SK-N-SH (cell line): ENCODE data around the gene NTM. TPM values are rescaled to one million over a fixed set of nuclear protein-coding genes. Genes with fewer than 3 reads are reported as not detected.

Source experiments
- CTCF ChIA-PET: fragments of 300-600, 350-600 bp; formaldehyde crosslinking; extraction: SDS; loops from one replicate; lab custom pipeline; 2021; lab: Yijun Ruan, JAX
- POLR2A ChIA-PET: fragments of 350-600 bp; sonication (Branson Sonifier 250); formaldehyde crosslinking; extraction: SDS; loops from one replicate; lab custom pipeline; 2020; ENCODE audit warnings: antibody characterized with exemption, inconsistent platforms; lab: Yijun Ruan, JAX
- DNase-seq: peaks from one replicate; pipeline ENCODE4 v3.0.0; 2012
- H2AFZ ChIP-seq: fragments of 200-600 bp; sonication (generic); 2 replicates; pipeline ENCODE4 v1.8.1; 2016; ENCODE audit warnings: antibody characterized with exemption, mild to moderate bottlenecking, low read depth
- H3F3A ChIP-seq: fragments of 200-600 bp; sonication (generic); replicated peaks from 2 replicates; pipeline ENCODE3; 2016; ENCODE audit warnings: antibody characterized with exemption, mild to moderate bottlenecking; ENCODE audit not compliant: insufficient read depth
- H3K27ac ChIP-seq, 2 experiments: fragments of 200-500 bp in 1 of 2; fragments of 200-600 bp in 1 of 2; sonication (Bioruptor generic) in 1 of 2; sonication (generic), shearing (Covaris generic) in 1 of 2; 2 replicates each; pipeline versions ENCODE4 v1.5.1 to v1.6.1; 2014 to 2016; ENCODE audit warnings: low read depth in 2 of 2, inconsistent platforms in 1 of 2, low read length in 1 of 2, mild to moderate bottlenecking in 1 of 2, mixed read lengths in 1 of 2
- H3K27me3 ChIP-seq: fragments of 200-600 bp; sonication (generic), shearing (Covaris generic); 2 replicates; pipeline ENCODE4 v1.6.1; 2016; ENCODE audit warnings: mixed run types; ENCODE audit not compliant: insufficient read depth
- H3K36me3 ChIP-seq, 2 experiments: fragments of 200-500 bp in 1 of 2; fragments of 200-600 bp in 1 of 2; sonication (Bioruptor generic) in 1 of 2; sonication (generic) in 1 of 2; replicated peaks in 1 of 2; 2 replicates each; pipeline versions ENCODE3 to v1.5.1; 2014 to 2016; ENCODE audit warnings: low read length in 1 of 2, mild to moderate bottlenecking in 1 of 2; ENCODE audit not compliant: insufficient read depth in 2 of 2, control insufficient read depth in 1 of 2
- H3K4me1 ChIP-seq, 2 experiments: fragments of 200-500 bp in 1 of 2; fragments of 200-600 bp in 1 of 2; sonication (Bioruptor generic) in 1 of 2; sonication (generic), shearing (Covaris generic) in 1 of 2; 2 replicates each; pipeline versions ENCODE4 v1.5.1 to v1.6.1; 2014 to 2016; ENCODE audit warnings: low read depth in 1 of 2, low read length in 1 of 2, mixed run types in 1 of 2; ENCODE audit not compliant: insufficient read depth in 2 of 2, control insufficient read depth in 1 of 2
- H3K4me2 ChIP-seq: fragments of 200-600 bp; sonication (generic), shearing (Covaris generic); 2 replicates; pipeline ENCODE4 v1.6.1; 2017; ENCODE audit warnings: mixed run types
- H3K4me3 ChIP-seq, 2 experiments: fragments of 200-500 bp in 1 of 2; fragments of 200-600 bp in 1 of 2; sonication (Bioruptor generic) in 1 of 2; sonication (generic), shearing (Covaris generic) in 1 of 2; 2 replicates each; pipeline versions ENCODE4 v1.5.1 to v1.8.1; 2014 to 2016; ENCODE audit warnings: low read depth in 2 of 2, inconsistent platforms in 1 of 2, low read length in 1 of 2, mild to moderate bottlenecking in 1 of 2, mixed read lengths in 1 of 2, moderate library complexity in 1 of 2
- H3K79me2 ChIP-seq: fragments of 200-600 bp; sonication (generic); 2 replicates; pipeline ENCODE4 v1.8.1; 2017; ENCODE audit warnings: mild to moderate bottlenecking; ENCODE audit not compliant: insufficient read depth
- H3K9ac ChIP-seq: fragments of 200-600 bp; sonication (generic); 2 replicates; pipeline ENCODE4 v1.6.1; 2017; ENCODE audit warnings: mixed run types
- H3K9me2 ChIP-seq: fragments of 200-600 bp; sonication (generic); 2 replicates; pipeline ENCODE4 v1.6.1; 2017; ENCODE audit warnings: mixed run types
- H3K9me3 ChIP-seq: fragments of 200-600 bp; sonication (generic); 2 replicates; pipeline ENCODE4 v1.6.1; 2017; ENCODE audit warnings: mixed run types, mild to moderate bottlenecking, moderate library complexity
- H4K20me1 ChIP-seq: fragments of 200-600 bp; sonication (generic); 2 replicates; pipeline ENCODE4 v1.6.1; 2017; ENCODE audit warnings: mild to moderate bottlenecking, mixed run types; ENCODE audit not compliant: insufficient read depth
- CHD2 ChIP-seq: fragments of 150-350 bp; IDR thresholded peaks from 2 replicates; pipeline ENCODE4 v1.6.1; 2018; ENCODE audit warnings: low read length; ENCODE audit not compliant: partially characterized antibody
- CTCF ChIP-seq: fragments of 200-600 bp; sonication (generic); IDR thresholded peaks from 2 replicates; pipeline ENCODE4 v1.6.1; 2017; ENCODE audit warnings: antibody characterized with exemption, mild to moderate bottlenecking, moderate library complexity
- EP300 ChIP-seq, 2 experiments: IDR thresholded peaks; 2 replicates each; pipeline versions ENCODE4 v1.4.0 to v1.6.1; 2012; ENCODE audit warnings: borderline replicate concordance in 1 of 2, low read depth in 1 of 2, low read length in 1 of 2
- EZH2phosphoT487 ChIP-seq: fragments of 200-600 bp; sonication (generic); IDR thresholded peaks from 2 replicates; pipeline ENCODE4 v1.6.1; 2017; ENCODE audit warnings: low read depth, mixed run types, mild to moderate bottlenecking, antibody characterized with exemption, moderate library complexity, borderline replicate concordance
- FOSL2 ChIP-seq: IDR thresholded peaks from 2 replicates; pipeline ENCODE4 v1.4.0; 2012; ENCODE audit warnings: low read depth, mild to moderate bottlenecking, moderate library complexity, borderline replicate concordance
- FOXJ3 ChIP-seq: sonication (generic); formaldehyde crosslinking; IDR thresholded peaks from 2 replicates; pipeline ENCODE4 v1.5.1; 2020; ENCODE audit warnings: mild to moderate bottlenecking, missing genetic modification reagents
- FOXM1 ChIP-seq: IDR thresholded peaks from 2 replicates; pipeline ENCODE4 v1.4.0; 2012; ENCODE audit warnings: low read depth, mild to moderate bottlenecking
- GABPA ChIP-seq: IDR thresholded peaks from 2 replicates; pipeline ENCODE4 v1.4.0; 2012; ENCODE audit warnings: low read depth, mild to moderate bottlenecking
- GATA2 ChIP-seq: sonication (generic); formaldehyde crosslinking; IDR thresholded peaks from 2 replicates; pipeline ENCODE4 v1.5.0; 2020; ENCODE audit warnings: mild to moderate bottlenecking, missing genetic modification reagents
- JUND ChIP-seq: IDR thresholded peaks from 2 replicates; pipeline ENCODE4 v1.4.0; 2012
- MEF2A ChIP-seq: IDR thresholded peaks from 2 replicates; pipeline ENCODE4 v1.4.0; 2012; ENCODE audit warnings: low read depth, borderline replicate concordance
- NFIC ChIP-seq: IDR thresholded peaks from 2 replicates; pipeline ENCODE4 v1.4.0; 2012; ENCODE audit warnings: borderline replicate concordance
- PBX3 ChIP-seq: IDR thresholded peaks from 2 replicates; pipeline ENCODE4; 2012
- POLR2AphosphoS5 ChIP-seq: IDR thresholded peaks from 2 replicates; pipeline ENCODE4 v1.6.1; 2012; ENCODE audit warnings: low read depth, low read length
- RAD21 ChIP-seq: IDR thresholded peaks from 2 replicates; pipeline ENCODE4 v1.6.1; 2012; ENCODE audit warnings: mild to moderate bottlenecking, low read length
- RXRA ChIP-seq: IDR thresholded peaks from 2 replicates; pipeline ENCODE4 v1.4.0; 2012; ENCODE audit warnings: low read depth, mild to moderate bottlenecking, borderline replicate concordance
- SMC3 ChIP-seq: IDR thresholded peaks from 2 replicates; pipeline ENCODE4 v1.6.1; 2012; ENCODE audit warnings: low read depth, low read length, improper control_type of control experiment
- TEAD4 ChIP-seq: IDR thresholded peaks from 2 replicates; pipeline ENCODE4 v1.4.0; 2012; ENCODE audit warnings: mild to moderate bottlenecking, borderline replicate concordance; ENCODE audit not compliant: insufficient read depth
- YY1 ChIP-seq: IDR thresholded peaks from 2 replicates; pipeline ENCODE4 v1.4.0; 2012; ENCODE audit warnings: low read depth, mild to moderate bottlenecking
- ZBTB33 ChIP-seq: IDR thresholded peaks from 2 replicates; pipeline ENCODE4 v1.4.0; 2012; ENCODE audit warnings: low read depth, borderline replicate concordance
- WGBS: methylation state at CpG from one replicate; pipeline ENCODE4 v1.1.6; 2017; ENCODE audit warnings: low lambda C conversion rate; 5-methylcytosine and 5-hydroxymethylcytosine counted together
- polyA plus RNA-seq, 3 experiments: library from polyadenylated mRNA; depleted of rRNA; stranded (reverse); fragments of >200 nt; gene quantifications; 2 replicates each; pipeline ENCODE4 v1.2.3, GENCODE V29; 2012
- TF ChIP-seq, protein P1 (sequence below): IDR thresholded peaks from 2 replicates; pipeline ENCODE4 v1.4.0; 2012; ENCODE audit warnings: low read depth

NTM gene
- polyA plus RNA-seq, 1 of the 3 experiments (the other 2 are of a cell fraction) = 20.0 TPM

DNA sequence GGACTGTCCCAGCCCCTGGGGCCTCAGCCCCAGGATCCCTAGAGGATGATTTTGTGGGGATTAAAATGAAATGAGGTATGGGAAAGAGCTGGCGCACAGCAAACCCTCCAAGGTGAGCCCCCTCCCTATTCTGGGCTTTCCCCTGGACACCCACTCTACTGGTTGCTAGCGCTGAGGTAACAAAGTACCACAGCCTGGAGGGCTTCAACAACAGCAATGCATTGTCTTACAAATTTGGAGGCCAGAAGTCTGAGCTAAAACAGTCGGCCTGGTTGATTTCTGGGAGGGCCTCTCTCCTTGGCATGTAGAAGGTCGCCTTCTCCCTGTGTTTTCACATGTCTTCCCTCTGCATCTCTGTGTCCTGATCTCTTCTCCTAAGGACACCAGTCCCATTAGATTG is 913.6 kb downstream of the NTM start:
- WGBS = 64% methylated on average over 3 of the region's 4 CpGs
- no peak for DNase-seq
- Histone ChIP-seq H3K4me3 (no peak overlapping the region), H3K27me3 (no peaks in the 10 kb centered on the region), H3K9me3 (no peaks in the 10 kb centered on the region), H3K4me2 (no peak overlapping the region), H4K20me1 (no peaks in the 10 kb centered on the region), H3K9ac (no peak overlapping the region), H3K79me2 (no peaks in the 10 kb centered on the region), H2AFZ (no peak overlapping the region), H3F3A (peaks cover 3% of the 10 kb centered on the region), H3K9me2 (no peaks in the 10 kb centered on the region), H3K27ac (no peak overlapping the region), H3K4me1 (peaks cover 0 to under 1% of the 10 kb centered on the region in 2 experiments; a peak in 1 of 4 replicates), H3K36me3 (no peaks in the 10 kb centered on the region)
- ChIA-PET CTCF (interaction anchor here (3.0 kb wide), 1 partner anchor 29 kb away, joined by 12 read pairs; no protein-coding TSS in a partner anchor), POLR2A (no interaction called here)
- TF ChIP-seq GATA2 (CRISPR knock-in tag) (no peak), ZBTB33 (no peak), JUND (no peak)

- Histone ChIP-seq H3K79me2 (no peaks in the 10 kb centered on the region), H3K4me3 (no peak overlapping the region), H3K27me3 (no peaks in the 10 kb centered on the region), H2AFZ (no peak overlapping the region), H3F3A (no peaks in the 10 kb centered on the region), H3K27ac (no peak overlapping the region), H3K4me2 (no peak overlapping the region), H3K9me2 (no peaks in the 10 kb centered on the region), H3K36me3 (no peaks in the 10 kb centered on the region), H3K4me1 (no peaks in the 10 kb centered on the region), H4K20me1 (no peaks in the 10 kb centered on the region), H3K9me3 (no peaks in the 10 kb centered on the region), H3K9ac (no peak overlapping the region)
- TF ChIP-seq RXRA (no peak), FOSL2 (no peak), FOXJ3 (CRISPR knock-in tag) (no peak), FOXM1 (no peak), RAD21 (no peak), EZH2phosphoT487 (no peak), CTCF (no peak), POLR2AphosphoS5 (no peak), EP300 (IDR thresholded peaks at IDR 0.05; ENCODE audit: borderline replicate concordance in 1 of 2, low read depth in 1 of 2, low read length in 1 of 2) (no peak), SMC3 (no peak), CHD2 (no peak), GATA2 (CRISPR knock-in tag) (no peak), GABPA (no peak), MEF2A (no peak), NFIC (no peak), ZBTB33 (no peak), TEAD4 (no peak), YY1 (no peak), PBX3 (no peak)
- TF ChIP-seq, protein P1, sequence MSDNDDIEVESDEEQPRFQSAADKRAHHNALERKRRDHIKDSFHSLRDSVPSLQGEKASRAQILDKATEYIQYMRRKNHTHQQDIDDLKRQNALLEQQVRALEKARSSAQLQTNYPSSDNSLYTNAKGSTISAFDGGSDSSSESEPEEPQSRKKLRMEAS = no peak
- WGBS = 76% methylated on average over 11 of the region's 11 CpGs
- ChIA-PET POLR2A (no interaction called here), CTCF (interaction anchor here (3.0 kb wide), 1 partner anchor 28 kb away, joined by 12 read pairs; no protein-coding TSS in a partner anchor)
- no peak for DNase-seq
These were observed 914.2 kb downstream of the NTM start for GRCh38 chr11:132284611-132285010.
